GM23248 (cell line): ENCODE results near the gene IL36B. TPM values are rescaled to one million over a fixed set of nuclear protein-coding genes. Genes with fewer than 3 reads are reported as not detected.

ENCODE experiments used
- DNase-seq: peaks from one replicate; pipeline ENCODE4 v3.0.0-alpha.2; 2015
- H2AFZ ChIP-seq: fragments of 200-600 bp; sonication (generic); 2 replicates; pipeline ENCODE4 v1.6.1; 2016; ENCODE audit warnings: antibody characterized with exemption
- H3F3A ChIP-seq: fragments of 200-600 bp; sonication (generic); 2 replicates; pipeline ENCODE4 v1.6.1; 2016; ENCODE audit warnings: mild to moderate bottlenecking, antibody characterized with exemption, mixed run types; ENCODE audit not compliant: insufficient read depth
- H3K27ac ChIP-seq: fragments of 200-600 bp; sonication (generic); 2 replicates; pipeline ENCODE4 v1.5.1; 2016; ENCODE audit warnings: mild to moderate bottlenecking
- H3K27me3 ChIP-seq: fragments of 200-600 bp; sonication (generic); replicated peaks from 2 replicates; pipeline ENCODE4 v1.6.1; 2016; ENCODE audit warnings: mild to moderate bottlenecking; ENCODE audit not compliant: insufficient read depth
- H3K36me3 ChIP-seq: fragments of 200-600 bp; sonication (generic); 2 replicates; pipeline ENCODE4 v1.6.1; 2016; ENCODE audit warnings: low read depth, mild to moderate bottlenecking
- H3K4me1 ChIP-seq: fragments of 200-600 bp; sonication (generic); 2 replicates; pipeline ENCODE4 v1.6.1; 2016; ENCODE audit warnings: mild to moderate bottlenecking; ENCODE audit not compliant: insufficient read depth
- H3K4me2 ChIP-seq: fragments of 200-600 bp; sonication (generic); one replicate; pipeline ENCODE4 v1.6.1; 2016; ENCODE audit warnings: mild to moderate bottlenecking; ENCODE audit not compliant: unreplicated experiment
- H3K4me3 ChIP-seq: fragments of 200-600 bp; sonication (generic); 2 replicates; pipeline ENCODE4 v1.5.1; 2016; ENCODE audit warnings: mild to moderate bottlenecking
- H3K79me2 ChIP-seq: fragments of 200-600 bp; sonication (generic); 2 replicates; pipeline ENCODE4 v1.6.1; 2016; ENCODE audit warnings: mild to moderate bottlenecking; ENCODE audit not compliant: insufficient read depth
- H3K9ac ChIP-seq: fragments of 200-600 bp; sonication (generic); 2 replicates; pipeline ENCODE4 v1.6.1; 2016; ENCODE audit warnings: mild to moderate bottlenecking
- H3K9me2 ChIP-seq: fragments of 200-600 bp; sonication (generic); 2 replicates; pipeline ENCODE4 v1.6.1; 2016; ENCODE audit warnings: mixed run types, mild to moderate bottlenecking, moderate library complexity; ENCODE audit not compliant: insufficient read depth
- H3K9me3 ChIP-seq: fragments of 200-600 bp; sonication (generic); one replicate; pipeline ENCODE4 v1.6.1; 2017; ENCODE audit warnings: low read depth
- H4K20me1 ChIP-seq: fragments of 200-600 bp; sonication (generic); 2 replicates; pipeline ENCODE4 v1.6.0; 2016; ENCODE audit not compliant: insufficient read depth
- EZH2 ChIP-seq: fragments of 200-600 bp; sonication (generic); IDR thresholded peaks from 2 replicates; pipeline ENCODE4 v1.6.1; 2018; ENCODE audit warnings: antibody characterized with exemption, mild to moderate bottlenecking; ENCODE audit not compliant: insufficient read depth, poor library complexity, severe bottlenecking
- EZH2phosphoT487 ChIP-seq: fragments of 200-600 bp; sonication (generic); IDR thresholded peaks from 2 replicates; pipeline ENCODE4 v1.6.1; 2018; ENCODE audit warnings: antibody characterized with exemption, moderate library complexity, mild to moderate bottlenecking, low read depth; ENCODE audit not compliant: insufficient read depth
- WGBS, 2 experiments: methylation state at CpG; one replicate each; pipeline ENCODE4 v1.1.6; 2015 to 2017; ENCODE audit warnings: low lambda C conversion rate in 2 of 2, low coverage in 1 of 2; ENCODE audit errors: missing lambda C conversion rate in 2 of 2; 5-methylcytosine and 5-hydroxymethylcytosine counted together
- in situ Hi-C: fragments of 300-500 bp; cut with MboI; formaldehyde crosslinking; loops from 2 replicates; pipeline ENCODE4 v1.15.0; 2020
- polyA plus RNA-seq: library from polyadenylated mRNA; unstranded; fragments of >200 nt; fragmentation: Nextera tagmentation; extraction: Ambion mirVana; gene quantifications from 2 replicates; pipeline ENCODE4 v1.2.1, GENCODE V29; 2016
- total RNA-seq: library from RNA; depleted of rRNA; stranded (reverse); fragments of >200 nt; shearing (Covaris generic); gene quantifications from 2 replicates; pipeline ENCODE4 v1.2.3, GENCODE V29; 2014

Gene IL36B
- total and polyA plus RNA-seq, 2 experiments from 2014 or later = not detected

- no peaks in the 10 kb centered on the region for H3K36me3 ChIP-seq
- in situ Hi-C loops = no loop called here
- H3K9ac ChIP-seq = no peak overlapping the region
Observed at GRCh38 chr2:113046465-113046864, 6.2 kb downstream of the IL36B start.

GRCh38 chr2:113041871-113042270 is 10.8 kb downstream of the IL36B start:
- H3K27me3 ChIP-seq = peaks cover 36% of the 10 kb centered on the region
- no peaks in the 10 kb centered on the region for H3K36me3 ChIP-seq
- no peaks in the 10 kb centered on the region for H3F3A ChIP-seq
- no peaks in the 10 kb centered on the region for H3K9me3 ChIP-seq
- H3K9ac ChIP-seq = no peak overlapping the region
- H3K27ac ChIP-seq = no peak overlapping the region
- no peaks in the 10 kb centered on the region for H3K9me2 ChIP-seq
- H4K20me1 ChIP-seq = no peaks in the 10 kb centered on the region
- WGBS, 2 experiments = 13 to 20% methylated on average over 5 of the region's 5 CpGs
- in situ Hi-C loops = no loop called here
- no peak overlapping the region for H3K4me3 ChIP-seq
- H3K79me2 ChIP-seq = no peaks in the 10 kb centered on the region
- no peak overlapping the region for H2AFZ ChIP-seq
- H3K4me1 ChIP-seq = no peaks in the 10 kb centered on the region
- no peak for DNase-seq
- no peak overlapping the region for H3K4me2 ChIP-seq
- TF ChIP-seq EZH2phosphoT487 (no peak), EZH2 (no peak)

More at GRCh38 chr2:113046465-113046864, 6.2 kb downstream of the IL36B start:
- Histone ChIP-seq H3K27me3 (peaks cover 24% of the 10 kb centered on the region), H3K27ac (no peak overlapping the region), H3K79me2 (no peaks in the 10 kb centered on the region), H3K4me1 (no peaks in the 10 kb centered on the region), H3K4me3 (no peak overlapping the region), H3K9me2 (no peaks in the 10 kb centered on the region), H2AFZ (no peak overlapping the region), H3K4me2 (no peak overlapping the region), H3F3A (no peaks in the 10 kb centered on the region), H4K20me1 (no peaks in the 10 kb centered on the region), H3K9me3 (no peaks in the 10 kb centered on the region)
- no peak for TF ChIP-seq EZH2
- TF ChIP-seq EZH2phosphoT487 = no peak
- no peak for DNase-seq
- WGBS, 2 experiments = 72 to 80% methylated on average over 5 of the region's 5 CpGs

GRCh38 chr2:113039719-113040118 is 12.9 kb downstream of the IL36B start:
- H3F3A ChIP-seq = no peaks in the 10 kb centered on the region
- no peaks in the 10 kb centered on the region for H3K9me2 ChIP-seq
- H3K79me2 ChIP-seq = no peaks in the 10 kb centered on the region
- no peaks in the 10 kb centered on the region for H3K36me3 ChIP-seq
- no peak overlapping the region for H3K27ac ChIP-seq
- H3K9ac ChIP-seq = no peak overlapping the region
- H2AFZ ChIP-seq = no peak overlapping the region
- in situ Hi-C loops = no loop called here
- no peak overlapping the region for H3K4me3 ChIP-seq
- 40 to 44% methylated on average over 5 of the region's 5 CpGs for WGBS, 2 experiments
- H3K27me3 ChIP-seq = peaks cover 40% of the 10 kb centered on the region
- DNase-seq = no peak
- H3K4me2 ChIP-seq = no peak overlapping the region
- no peaks in the 10 kb centered on the region for H3K9me3 ChIP-seq
- no peaks in the 10 kb centered on the region for H4K20me1 ChIP-seq
- TF ChIP-seq EZH2phosphoT487 = no peak
- TF ChIP-seq EZH2 = no peak
- no peaks in the 10 kb centered on the region for H3K4me1 ChIP-seq

GRCh38 chr2:113039158-113039557 is 13.5 kb downstream of the IL36B start:
- no peak for DNase-seq
- Histone ChIP-seq H3K79me2 (no peaks in the 10 kb centered on the region), H3F3A (no peaks in the 10 kb centered on the region), H3K9ac (no peak overlapping the region), H3K4me3 (no peak overlapping the region), H4K20me1 (no peaks in the 10 kb centered on the region), H3K27ac (no peak overlapping the region), H3K4me2 (no peak overlapping the region), H2AFZ (no peak overlapping the region), H3K9me3 (no peaks in the 10 kb centered on the region), H3K9me2 (no peaks in the 10 kb centered on the region), H3K27me3 (peaks cover 36% of the 10 kb centered on the region), H3K4me1 (no peaks in the 10 kb centered on the region), H3K36me3 (no peaks in the 10 kb centered on the region)
- TF ChIP-seq EZH2phosphoT487 = no peak
- TF ChIP-seq EZH2 = no peak
- in situ Hi-C loops = no loop called here
- WGBS, 2 experiments = 78 to 85% methylated on average over 2 of the region's 2 CpGs

GRCh38 chr2:113038291-113038690 is 14.4 kb downstream of the IL36B start:
- Histone ChIP-seq H3K36me3 (no peaks in the 10 kb centered on the region), H3K4me1 (no peaks in the 10 kb centered on the region), H3K9me2 (no peaks in the 10 kb centered on the region), H3K4me3 (no peak overlapping the region), H3K9me3 (no peaks in the 10 kb centered on the region), H3K9ac (no peak overlapping the region), H3K4me2 (no peak overlapping the region), H4K20me1 (no peaks in the 10 kb centered on the region), H3K79me2 (no peaks in the 10 kb centered on the region), H3F3A (no peaks in the 10 kb centered on the region), H3K27ac (no peak overlapping the region), H2AFZ (no peak overlapping the region), H3K27me3 (peaks cover 38% of the 10 kb centered on the region)
- no peak for DNase-seq
- in situ Hi-C loops = no loop called here
- 16 to 37% methylated on average over 3 of the region's 3 CpGs for WGBS, 2 experiments
- no peak for TF ChIP-seq EZH2
- TF ChIP-seq EZH2phosphoT487 = no peak
